ENCODE results near the gene CSNK1G2. TPM values are rescaled to one million over a fixed set of nuclear protein-coding genes. Genes with fewer than 3 reads are reported as not detected.

CSNK1G2 gene
- polyA plus RNA-seq, 1 donor = 45.0 TPM

DNA sequence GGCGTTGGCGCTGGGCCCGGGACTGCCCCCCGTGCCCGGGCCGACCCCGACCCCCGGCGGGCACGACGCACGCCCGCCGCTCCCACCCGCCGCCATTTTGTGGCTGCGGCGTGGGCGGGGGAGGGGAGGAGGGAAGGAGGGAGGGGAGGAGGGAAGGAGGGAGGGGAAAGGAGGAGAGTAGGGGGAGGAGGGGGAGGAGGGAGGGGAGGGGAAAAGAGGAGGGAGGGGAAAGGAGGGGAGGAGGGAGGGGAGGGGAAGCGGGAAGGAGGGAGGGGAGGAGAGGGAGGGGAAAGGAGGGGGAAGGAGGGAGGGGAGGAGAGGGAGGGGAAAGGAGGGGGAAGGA, 74.6 kb downstream of the CSNK1G2 start, which contains the start of gene BTBD2:
BTBD2 (minus strand) TSS at position 107 of the 343 bp plus-strand sequence; CDS start at position 96, 11 bp downstream.
- DNase-seq = peak; percentile 66

DNA sequence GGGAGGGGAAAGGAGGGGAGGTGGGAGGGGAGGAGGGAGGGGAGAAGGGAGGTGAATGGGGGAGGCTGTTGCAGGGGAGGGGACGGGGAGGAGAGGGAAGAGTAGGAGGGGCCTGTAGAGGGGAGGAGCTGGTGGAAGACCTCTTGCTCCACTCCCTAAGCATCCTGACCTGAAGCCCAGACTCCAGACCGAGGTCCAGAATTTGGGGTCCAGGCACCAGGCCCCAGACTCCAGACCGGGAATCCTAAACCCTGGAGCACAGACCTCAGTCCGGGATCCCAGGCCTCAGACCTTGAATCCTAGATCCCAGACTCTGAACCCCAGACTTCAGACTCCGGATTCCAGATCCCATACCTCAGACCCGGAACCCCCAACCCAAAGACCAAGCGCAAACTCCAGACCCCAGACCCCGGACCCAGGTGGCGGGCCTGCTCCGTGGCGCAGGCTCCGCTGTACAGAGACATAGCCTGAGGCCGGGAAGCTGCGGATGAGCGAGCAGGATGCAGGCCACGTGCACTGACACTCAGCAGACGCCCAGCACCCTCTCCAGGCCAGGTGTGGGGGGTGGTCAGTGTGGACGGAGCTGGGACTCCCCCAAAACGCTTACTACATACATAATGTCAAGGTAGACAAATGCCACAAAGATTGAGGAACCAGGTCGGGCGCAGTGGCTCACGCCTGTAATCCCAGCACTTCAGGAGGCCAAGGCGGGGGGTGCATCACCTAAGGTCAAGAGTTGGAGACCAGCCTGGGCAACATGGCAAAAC, 75.3 kb downstream of the CSNK1G2 start:
- no peak for DNase-seq

DNA sequence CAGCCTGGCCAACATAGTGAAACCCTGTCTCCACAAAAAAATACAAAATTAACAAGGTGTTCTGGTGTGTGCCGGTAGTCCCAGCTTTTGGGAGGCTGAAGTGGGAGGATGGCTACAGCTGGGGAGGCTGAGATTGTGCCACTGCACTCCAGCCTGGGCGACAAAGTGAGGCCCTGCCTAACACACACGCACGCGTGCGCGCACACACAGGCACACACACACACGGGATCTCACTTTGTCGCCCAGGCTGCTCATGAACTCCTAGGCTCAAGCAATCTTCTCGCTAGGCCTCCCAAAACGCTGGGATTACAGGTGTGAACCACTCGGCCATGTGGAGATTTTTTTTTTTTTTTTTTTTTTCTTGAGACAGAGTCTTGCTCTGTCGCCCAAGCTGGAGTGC, 77.8 kb downstream of the CSNK1G2 start:
- DNase-seq = no peak

DNA sequence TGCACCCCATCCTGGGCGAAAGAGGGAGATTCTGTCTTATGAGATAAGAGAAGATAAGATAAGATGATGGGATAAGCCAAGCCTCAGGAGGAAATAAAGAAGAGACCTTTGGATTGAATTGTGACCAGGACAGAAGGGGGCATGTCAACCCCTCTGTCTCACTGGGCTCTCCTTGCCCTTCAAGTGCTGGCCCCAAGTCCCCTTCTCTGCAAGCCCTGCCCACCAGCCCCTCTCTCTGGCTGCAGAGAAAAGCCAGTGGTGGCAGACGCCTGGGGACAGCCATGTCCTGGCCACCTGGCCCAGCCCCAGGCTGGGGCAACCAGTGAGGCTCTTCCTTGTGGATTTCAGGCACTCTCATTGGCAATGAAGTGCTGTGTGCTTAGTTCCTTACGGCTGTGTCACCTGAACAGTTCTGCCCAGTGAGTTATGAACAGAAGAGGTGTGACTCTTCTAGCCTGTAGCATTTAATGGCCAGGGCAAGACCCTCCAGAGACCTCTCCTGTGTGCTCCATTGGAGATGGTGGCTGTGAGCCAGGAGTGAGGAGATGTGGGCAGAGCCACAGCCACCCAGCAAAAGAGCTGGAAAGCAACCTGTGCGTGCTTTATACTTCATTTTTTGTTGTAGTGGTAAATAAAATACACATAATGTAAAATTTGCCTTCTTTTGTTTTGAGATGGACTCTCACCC, 80.6 kb downstream of the CSNK1G2 start:
- no peak for DNase-seq

DNA sequence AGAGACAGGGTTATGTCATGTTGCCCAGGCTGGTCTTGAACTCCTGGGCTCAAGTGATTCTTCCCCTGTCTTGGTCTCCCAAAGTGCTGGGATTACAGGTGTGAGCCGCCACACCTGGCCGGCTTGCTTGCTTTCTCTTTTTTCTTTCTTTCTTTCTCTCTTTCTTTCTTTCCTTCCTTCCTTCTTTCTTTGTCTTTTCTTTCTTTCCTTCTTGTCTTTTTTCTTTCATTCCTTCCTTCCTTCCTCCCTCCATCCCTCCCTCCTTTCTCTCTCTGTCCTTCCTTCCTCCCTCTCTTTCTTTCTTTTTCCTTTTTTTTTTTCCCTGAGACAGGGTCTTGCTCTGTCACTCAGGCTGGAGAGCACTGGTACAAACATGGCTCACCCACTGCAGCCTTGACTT, 81.3 kb downstream of the CSNK1G2 start:
- DNase-seq = no peak

GRCh38 chr19:2026770-2027169, 85.8 kb downstream of the CSNK1G2 start:
- no peak for DNase-seq

DNA sequence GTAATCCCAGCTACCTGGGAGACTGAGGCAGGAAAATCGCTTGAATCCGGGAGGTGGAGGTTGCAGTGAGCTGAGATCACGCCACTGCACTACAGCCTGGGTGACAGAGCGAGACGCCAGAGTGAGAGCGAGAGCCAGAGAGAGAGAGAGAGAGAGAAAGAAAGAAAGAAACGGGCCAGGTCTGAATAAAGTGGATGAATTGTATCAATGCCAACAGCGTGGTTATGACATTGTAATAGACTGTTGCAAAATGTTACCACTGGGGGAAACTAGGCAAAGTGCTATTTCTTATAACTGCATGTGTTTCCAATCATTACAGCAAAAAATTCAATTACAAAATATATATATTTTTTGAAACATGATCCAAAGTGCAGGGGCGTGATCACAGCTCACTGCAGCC, 86.4 kb downstream of the CSNK1G2 start:
- DNase-seq = no peak

Other genes with a start within 250 kb of the CSNK1G2 start
- gene ONECUT3, start 187.7 kb upstream of the CSNK1G2 start, polyA plus RNA-seq (ENCODE audit: insufficient read length) = 0.03 TPM
- 0.85 TPM for gene ATP8B3, start 128.9 kb upstream of the CSNK1G2 start, polyA plus RNA-seq (ENCODE audit: insufficient read length)
- gene REXO1, start 92.7 kb upstream of the CSNK1G2 start, polyA plus RNA-seq (ENCODE audit: insufficient read length) = 29.0 TPM
- gene KLF16, start 77.6 kb upstream of the CSNK1G2 start, polyA plus RNA-seq (ENCODE audit: insufficient read length) = 4.5 TPM
- gene ABHD17A, start 55.7 kb upstream of the CSNK1G2 start, polyA plus RNA-seq (ENCODE audit: insufficient read length) = 29.3 TPM
- 2.4 TPM for gene ADAT3, start 35.8 kb upstream of the CSNK1G2 start, polyA plus RNA-seq (ENCODE audit: insufficient read length)
- gene SCAMP4, start 35.8 kb upstream of the CSNK1G2 start, polyA plus RNA-seq (ENCODE audit: insufficient read length) = 67.5 TPM
- 87.4 TPM for gene BTBD2, start 74.5 kb downstream of the CSNK1G2 start, polyA plus RNA-seq (ENCODE audit: insufficient read length)
- 54.4 TPM for gene MKNK2, start 110.1 kb downstream of the CSNK1G2 start, polyA plus RNA-seq (ENCODE audit: insufficient read length)
- gene MOB3A, start 155.2 kb downstream of the CSNK1G2 start, polyA plus RNA-seq (ENCODE audit: insufficient read length) = 22.8 TPM
- 6.2 TPM for gene IZUMO4, start 155.7 kb downstream of the CSNK1G2 start, polyA plus RNA-seq (ENCODE audit: insufficient read length)
- 110 TPM for gene AP3D1, start 210.4 kb downstream of the CSNK1G2 start, polyA plus RNA-seq (ENCODE audit: insufficient read length)
- 33.6 TPM for gene DOT1L, start 222.8 kb downstream of the CSNK1G2 start, polyA plus RNA-seq (ENCODE audit: insufficient read length)